GM21737 (cell line): ENCODE measurements around the gene HNRNPDL.
"Not testable (repeated sequence)": the region's sequence is repeated elsewhere in the genome, so short reads cannot be mapped to it uniquely, and the experiment has no call there.

Experiments used
- ATAC-seq: cut with Tn5 transposase; IDR thresholded peaks from one replicate; pipeline ENCODE4 v1.9.1; 2021; ENCODE audit warnings: mild to moderate bottlenecking, moderate library complexity; ENCODE audit not compliant: unreplicated experiment

The HNRNPDL gene

DNA sequence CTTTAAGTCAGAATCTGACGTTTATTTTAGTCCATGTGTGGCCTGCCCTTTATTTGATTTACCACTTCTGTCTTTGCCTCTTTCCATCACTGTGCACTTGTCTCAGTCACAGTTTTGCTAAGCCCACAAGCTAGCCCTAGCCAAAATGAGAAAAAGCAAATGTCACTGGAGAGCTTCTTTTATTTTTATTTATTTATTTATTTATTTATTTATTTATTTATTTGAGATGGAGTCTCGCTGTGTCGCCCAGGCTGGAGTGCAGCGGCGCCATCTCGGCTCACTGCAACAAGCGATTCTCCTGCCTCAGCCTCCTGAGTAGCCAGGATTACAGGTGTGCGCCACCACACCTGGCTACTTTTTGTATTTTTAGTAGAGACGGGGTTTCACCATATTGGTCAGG is 40.2 kb downstream of the HNRNPDL start:
- not testable (repeated sequence) for ATAC-seq

- ATAC-seq, result no peak
These were observed 41.9 kb downstream of the HNRNPDL start for GRCh38 chr4:82388405-82388804.

DNA sequence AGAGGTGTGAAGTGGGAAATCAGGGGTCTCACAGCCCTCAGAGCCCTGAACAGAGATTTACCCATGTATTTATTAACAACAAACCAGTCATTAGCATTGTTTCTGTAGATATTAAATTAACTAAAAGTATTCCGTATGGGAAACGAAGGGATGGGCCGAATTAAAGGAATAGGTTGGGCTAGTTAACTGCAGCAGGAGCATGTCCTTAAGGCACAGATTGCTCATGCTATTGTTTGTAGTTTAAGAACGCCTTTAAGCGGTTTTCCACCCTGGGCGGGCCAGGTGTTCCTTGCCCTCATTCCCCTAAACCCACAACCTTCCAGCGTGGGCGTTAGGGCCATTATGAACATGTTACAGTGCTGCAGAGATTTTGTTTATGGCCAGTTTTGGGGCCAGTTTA is 44.0 kb downstream of the HNRNPDL start:
- not testable (repeated sequence) for ATAC-seq

DNA sequence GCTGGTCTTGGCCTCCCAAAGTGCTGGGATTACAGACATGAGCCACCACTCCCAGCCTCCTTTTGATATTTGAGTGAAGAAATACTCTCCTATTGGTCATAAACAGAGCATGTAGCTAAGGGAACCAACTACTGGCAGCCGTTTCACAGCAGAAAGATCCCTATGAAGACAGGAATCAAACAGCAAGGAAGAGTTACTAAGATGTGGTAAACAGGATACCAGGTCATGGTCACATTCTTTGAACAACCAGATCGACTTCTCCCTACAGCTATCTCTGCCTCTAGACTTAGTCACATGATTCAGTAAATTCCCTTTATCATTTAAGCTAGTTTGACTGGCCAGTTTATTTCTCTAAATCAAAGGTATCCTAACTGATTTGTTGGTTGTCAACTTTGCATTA is 47.5 kb downstream of the HNRNPDL start:
- no peak for ATAC-seq

GRCh38 chr4:82381661-82382296 is 48.5 kb downstream of the HNRNPDL start:
- ATAC-seq, result no peak

GRCh38 chr4:82381235-82381634 is 49.0 kb downstream of the HNRNPDL start:
- no peak for ATAC-seq

- no peak for ATAC-seq
These were observed 49.4 kb downstream of the HNRNPDL start for GRCh38 chr4:82380831-82381230.

- ATAC-seq, result no peak
These were observed 49.9 kb downstream of the HNRNPDL start for GRCh38 chr4:82380344-82380743.

- no peak for ATAC-seq
These were observed 54.2 kb downstream of the HNRNPDL start for GRCh38 chr4:82376109-82376508.

GRCh38 chr4:82373816-82374625 is 56.2 kb downstream of the HNRNPDL start, which contains the start of gene HNRNPD:
TSS of gene HNRNPD (minus strand) at chr4:82373991. CDS start at chr4:82373678, 313 bp downstream.
- peak; percentile 90 for ATAC-seq

DNA sequence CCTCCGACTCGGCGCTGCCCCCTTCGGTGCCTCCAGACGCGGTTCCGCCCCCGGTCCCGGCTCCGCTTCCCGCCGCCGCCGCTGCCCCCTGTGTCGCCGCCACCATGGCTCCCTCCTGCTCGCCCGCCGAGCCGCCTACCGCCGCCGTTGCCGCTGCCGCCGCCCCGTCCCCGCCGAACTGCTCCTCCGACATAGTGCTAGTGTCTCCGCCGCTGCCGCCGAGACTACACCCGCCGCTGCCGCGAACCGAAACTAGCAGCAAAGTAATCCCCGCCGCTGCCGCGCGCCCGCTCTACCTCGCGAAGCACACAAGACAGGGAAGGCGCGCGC is 56.8 kb downstream of the HNRNPDL start:
- peak; percentile 22 for ATAC-seq
